B cell (primary cell): ENCODE measurements around the gene TRPM8. TPM values are rescaled to one million over a fixed set of nuclear protein-coding genes. Genes with fewer than 3 reads are reported as not detected.

ENCODE experiments used
- ATAC-seq: fragments of 200-7000 bp; cut with Tn5 transposase; one replicate; pipeline ENCODE4 v1.10.0; 2021; ENCODE audit warnings: low read depth, mild to moderate bottlenecking, moderate number of reproducible peaks, moderate library complexity
- CTCF ChIA-PET: fragments of 350-600 bp; sonication (Branson Sonifier 250); formaldehyde crosslinking; loops from one replicate; lab custom pipeline; 2021; ENCODE audit warnings: antibody characterized with exemption, inconsistent platforms; lab: Charles Lee
- POLR2A ChIA-PET: fragments of 350-600 bp; sonication (Branson Sonifier 250); formaldehyde crosslinking; loops from one replicate; lab custom pipeline; 2021; ENCODE audit warnings: antibody characterized with exemption; lab: Charles Lee
- DNase-seq: peaks from one replicate; pipeline ENCODE4 v3.0.0; 2013
- H2AFZ ChIP-seq: 2 replicates; pipeline ENCODE4 v1.6.1; 2012; ENCODE audit warnings: mild to moderate bottlenecking, low read depth, low read length; ENCODE audit not compliant: insufficient read depth, poor library complexity, severe bottlenecking
- H3K27ac ChIP-seq, 2 donors: 1 replicate in 1 of 2; 2 replicates in 1 of 2; pipeline ENCODE4 v1.5.1; 2012 to 2013; ENCODE audit warnings: low read length in 2 of 2, mild to moderate bottlenecking in 2 of 2, moderate library complexity in 1 of 2
- H3K27me3 ChIP-seq, 4 experiments: fragments of 200-600 bp in 1 of 4; sonication (generic) in 1 of 4; replicated peaks in 1 of 4; 1 replicate in 2 of 4; 2 replicates in 2 of 4; pipeline versions ENCODE4 v1.6.1 to v1.7.0; 2013 to 2016; ENCODE audit warnings: low read length in 3 of 4, mild to moderate bottlenecking in 2 of 4, mixed read lengths in 1 of 4, moderate library complexity in 1 of 4; ENCODE audit not compliant: insufficient read depth in 4 of 4, control insufficient read depth in 3 of 4; ENCODE audit errors: control extremely low read depth in 1 of 4
- H3K36me3 ChIP-seq, 2 experiments: replicated peaks in 1 of 2; 1 replicate in 1 of 2; 2 replicates in 1 of 2; pipeline versions ENCODE4 v1.6.1 to v1.7.1; 2013; ENCODE audit warnings: low read length in 1 of 2; ENCODE audit not compliant: insufficient read depth in 2 of 2, control insufficient read depth in 1 of 2; ENCODE audit errors: control extremely low read depth in 1 of 2, extremely low read depth in 1 of 2
- H3K4me1 ChIP-seq, 2 donors: fragments of 200-600 bp in 1 of 2; sonication (generic) in 1 of 2; 1 replicate in 1 of 2; 2 replicates in 1 of 2; pipeline versions ENCODE4 v1.5.1 to v1.6.1; 2013 to 2017; ENCODE audit warnings: low read length in 2 of 2; ENCODE audit not compliant: control insufficient read depth in 2 of 2, insufficient read depth in 2 of 2
- H3K4me2 ChIP-seq: replicated peaks from 2 replicates; pipeline ENCODE3; 2012; ENCODE audit warnings: mild to moderate bottlenecking, low read depth, low read length; ENCODE audit not compliant: poor library complexity, severe bottlenecking
- H3K4me3 ChIP-seq, 5 experiments: fragments of 200-600 bp in 1 of 5; sonication (generic) in 1 of 5; 1 replicate in 3 of 5; 2 replicates in 2 of 5; pipeline versions ENCODE4 v1.5.1 to v1.7.0; 2011 to 2016; ENCODE audit warnings: low read length in 4 of 5, mild to moderate bottlenecking in 4 of 5, low read depth in 2 of 5, control low read depth in 1 of 5, moderate library complexity in 1 of 5; ENCODE audit not compliant: insufficient read depth in 1 of 5; ENCODE audit errors: control extremely low read depth in 1 of 5, extremely low read depth in 1 of 5
- H3K79me2 ChIP-seq: fragments of 200-600 bp; sonication (generic); one replicate; pipeline ENCODE4 v1.6.0; 2016; ENCODE audit warnings: low read length; ENCODE audit not compliant: control insufficient read depth, insufficient read depth
- H3K9ac ChIP-seq: fragments of 200-600 bp; sonication (generic); 2 replicates; pipeline ENCODE4 v1.6.1; 2017; ENCODE audit warnings: mild to moderate bottlenecking, low read length, moderate library complexity
- H3K9me3 ChIP-seq, 3 donors: one replicate each; pipeline versions ENCODE4 v1.6.1 to v1.7.1; 2013; ENCODE audit warnings: low read length in 2 of 3; ENCODE audit not compliant: control insufficient read depth in 2 of 3, insufficient read depth in 1 of 3; ENCODE audit errors: control extremely low read depth in 1 of 3
- H4K20me1 ChIP-seq: 2 replicates; pipeline ENCODE4 v1.6.0; 2012; ENCODE audit warnings: mild to moderate bottlenecking, low read length; ENCODE audit not compliant: insufficient read depth, control insufficient read depth, poor library complexity, severe bottlenecking
- H3K27ac Mint-ChIP-seq: one replicate; pipeline ENCODE4 v1.8.0; 2021; ENCODE audit warnings: mixed read lengths
- H3K27me3 Mint-ChIP-seq: one replicate; pipeline ENCODE4 v1.8.0; 2021; ENCODE audit warnings: mixed read lengths
- H3K4me1 Mint-ChIP-seq: one replicate; pipeline ENCODE4 v1.8.0; 2021; ENCODE audit warnings: mixed read lengths
- H3K4me3 Mint-ChIP-seq: one replicate; pipeline ENCODE4 v1.8.0; 2021; ENCODE audit warnings: mixed read lengths
- H3K9me3 Mint-ChIP-seq: one replicate; pipeline ENCODE4 v1.8.0; 2022; ENCODE audit warnings: mixed read lengths; ENCODE audit not compliant: insufficient read depth
- EZH2 ChIP-seq: IDR thresholded peaks from 2 replicates; pipeline ENCODE4 v1.6.1; 2012; ENCODE audit warnings: borderline replicate concordance, low read depth, mild to moderate bottlenecking, moderate library complexity, low read length; ENCODE audit not compliant: insufficient read depth, poor library complexity, severe bottlenecking
- WGBS: methylation state at CpG from one replicate; pipeline ENCODE4 v1.1.5; 2013; ENCODE audit warnings: missing lambda C conversion rate; ENCODE audit not compliant: insufficient coverage; 5-methylcytosine and 5-hydroxymethylcytosine counted together
- intact Hi-C: fragments of 100-400 bp; cut with micrococcal nuclease; formaldehyde crosslinking; loops from one replicate; pipeline ENCODE4 v1.10.0; 2022
- polyA plus RNA-seq: library from polyadenylated mRNA; depleted of rRNA; stranded (reverse); fragments of >200 nt; gene quantifications from 2 replicates; pipeline ENCODE4 v1.2.3, GENCODE V29; 2012
- total RNA-seq, 2 donors: library from RNA; stranded (reverse); fragments of 120-200 nt in 1 of 2; gene quantifications; 1 replicate in 1 of 2; 2 replicates in 1 of 2; pipeline versions ENCODE4 v1.2.3 to v1.2.4, GENCODE V29; 2013 to 2022
- TF ChIP-seq, protein P1 (sequence below): fragments of 200-600 bp; IDR thresholded peaks from one replicate; pipeline ENCODE4 v1.8.0; 2022; ENCODE audit warnings: antibody characterized with exemption, mild to moderate bottlenecking

TRPM8 gene
- total and polyA plus RNA-seq, 2 donors (not counting 1 experiment from before 2014, with no cell fraction given): not detected

DNA sequence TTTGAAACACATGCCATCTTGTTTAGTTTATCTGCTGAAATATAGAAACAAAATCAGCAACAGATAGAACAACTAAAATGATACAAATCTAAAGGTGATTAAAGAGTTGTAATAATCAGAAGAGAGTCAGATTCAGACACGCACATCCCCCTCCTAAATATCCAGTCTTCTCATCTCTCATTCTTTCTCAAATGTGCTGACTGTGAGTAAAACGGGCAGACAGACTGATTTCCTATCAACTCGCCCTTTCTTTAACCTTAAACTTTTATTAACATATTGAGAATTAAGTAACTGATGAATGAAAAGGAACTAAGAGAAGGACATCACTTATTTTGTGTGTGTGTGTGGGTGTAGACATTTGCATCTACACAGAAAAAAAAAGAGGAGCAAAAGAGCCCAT lies 98.7 kb downstream of the TRPM8 start:
- Histone ChIP-seq H3K27me3 (peaks cover 0 to 13% (median 1%) of the 10 kb centered on the region in 4 experiments), H3K27ac (no peak overlapping the region), H3K4me1 (no peaks in the 10 kb centered on the region), H4K20me1 (no peaks in the 10 kb centered on the region), H3K9ac (no peak overlapping the region), H3K4me2 (no peak overlapping the region), H3K4me3 (no peak overlapping the region), H3K36me3 (no peaks in the 10 kb centered on the region), H2AFZ (no peak overlapping the region), H3K79me2 (no peaks in the 10 kb centered on the region), H3K9me3 (peaks cover 0 to 2% (median 0%) of the 10 kb centered on the region in 3 donors)
- DNase-seq: no peak
- H3K27ac Mint-ChIP-seq: no peak overlapping the region
- no peak overlapping the region for H3K4me3 Mint-ChIP-seq
- POLR2A ChIA-PET: no interaction called here
- TF ChIP-seq EZH2: no peak
- TF ChIP-seq, protein P1, sequence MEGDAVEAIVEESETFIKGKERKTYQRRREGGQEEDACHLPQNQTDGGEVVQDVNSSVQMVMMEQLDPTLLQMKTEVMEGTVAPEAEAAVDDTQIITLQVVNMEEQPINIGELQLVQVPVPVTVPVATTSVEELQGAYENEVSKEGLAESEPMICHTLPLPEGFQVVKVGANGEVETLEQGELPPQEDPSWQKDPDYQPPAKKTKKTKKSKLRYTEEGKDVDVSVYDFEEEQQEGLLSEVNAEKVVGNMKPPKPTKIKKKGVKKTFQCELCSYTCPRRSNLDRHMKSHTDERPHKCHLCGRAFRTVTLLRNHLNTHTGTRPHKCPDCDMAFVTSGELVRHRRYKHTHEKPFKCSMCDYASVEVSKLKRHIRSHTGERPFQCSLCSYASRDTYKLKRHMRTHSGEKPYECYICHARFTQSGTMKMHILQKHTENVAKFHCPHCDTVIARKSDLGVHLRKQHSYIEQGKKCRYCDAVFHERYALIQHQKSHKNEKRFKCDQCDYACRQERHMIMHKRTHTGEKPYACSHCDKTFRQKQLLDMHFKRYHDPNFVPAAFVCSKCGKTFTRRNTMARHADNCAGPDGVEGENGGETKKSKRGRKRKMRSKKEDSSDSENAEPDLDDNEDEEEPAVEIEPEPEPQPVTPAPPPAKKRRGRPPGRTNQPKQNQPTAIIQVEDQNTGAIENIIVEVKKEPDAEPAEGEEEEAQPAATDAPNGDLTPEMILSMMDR: no peak
- peaks cover 3% of the 10 kb centered on the region for H3K4me1 Mint-ChIP-seq
- H3K27me3 Mint-ChIP-seq: peaks cover 45% of the 10 kb centered on the region
- CTCF ChIA-PET: no interaction called here
- no CpG with 5 or more reads among the region's 3 CpGs for WGBS
- no peak for ATAC-seq
- intact Hi-C loops: no loop called here
- H3K9me3 Mint-ChIP-seq: no peaks in the 10 kb centered on the region

GRCh38 chr2:234019896-234020295 lies 102.7 kb downstream of the TRPM8 start:
- peaks cover 42% of the 10 kb centered on the region for H3K27me3 Mint-ChIP-seq
- ChIA-PET POLR2A (no interaction called here), CTCF (interaction anchor here (1.3 kb wide), 1 partner anchor 10 kb away, joined by 3 read pairs; no protein-coding TSS in a partner anchor)
- peaks cover under 1% of the 10 kb centered on the region in 2 donors for H3K4me1 ChIP-seq
- no peak overlapping the region for H3K27ac ChIP-seq
- H3K4me3 Mint-ChIP-seq: no peak overlapping the region
- H3K4me2 ChIP-seq: no peak overlapping the region
- intact Hi-C loops: no loop called here
- H3K27me3 ChIP-seq: peaks cover 0 to 5% (median 1%) of the 10 kb centered on the region in 4 experiments
- DNase-seq: no peak
- H3K4me1 Mint-ChIP-seq: peaks cover 3% of the 10 kb centered on the region
- WGBS: 100% methylated on average over 1 of the region's 4 CpGs
- no peak overlapping the region for H3K9ac ChIP-seq
- H2AFZ ChIP-seq: no peak overlapping the region
- H3K27ac Mint-ChIP-seq: no peak overlapping the region
- H3K79me2 ChIP-seq: no peaks in the 10 kb centered on the region
- H3K4me3 ChIP-seq: no peak overlapping the region
- H3K36me3 ChIP-seq: no peaks in the 10 kb centered on the region
- ATAC-seq: no peak
- H3K9me3 ChIP-seq: peaks cover 0 to 11% (median 1%) of the 10 kb centered on the region in 3 donors
- H3K9me3 Mint-ChIP-seq: peaks cover 4% of the 10 kb centered on the region
- TF ChIP-seq EZH2: no peak
- TF ChIP-seq, protein P1: no peak
- no peaks in the 10 kb centered on the region for H4K20me1 ChIP-seq
